ENCODE results near the gene PRKX.
"Not testable (repeated sequence)": the region's sequence is repeated elsewhere in the genome, so short reads cannot be mapped to it uniquely, and the experiment has no call there.

The PRKX gene

DNA sequence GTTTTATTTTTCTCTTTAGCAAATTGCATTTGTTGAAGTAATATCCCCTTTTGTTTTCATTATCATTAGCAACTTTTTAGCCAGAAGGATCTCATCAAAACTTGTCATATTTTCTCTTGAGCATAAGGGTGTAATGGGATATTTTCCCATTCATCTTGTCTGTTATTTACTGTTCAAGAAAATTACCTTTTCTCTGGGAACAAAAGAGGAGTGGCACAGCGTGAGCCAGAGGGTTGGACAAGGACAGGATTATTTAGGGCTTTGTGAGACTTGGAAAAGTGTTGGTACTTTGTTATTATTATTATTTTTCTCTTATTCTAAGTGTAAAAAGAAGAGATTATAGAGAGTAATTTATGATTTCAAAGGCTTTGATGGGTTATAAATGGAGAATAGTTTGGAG is 135.9 kb downstream of the PRKX start:
- no peak for DNase-seq (ENCODE audit: low spot score)

DNA sequence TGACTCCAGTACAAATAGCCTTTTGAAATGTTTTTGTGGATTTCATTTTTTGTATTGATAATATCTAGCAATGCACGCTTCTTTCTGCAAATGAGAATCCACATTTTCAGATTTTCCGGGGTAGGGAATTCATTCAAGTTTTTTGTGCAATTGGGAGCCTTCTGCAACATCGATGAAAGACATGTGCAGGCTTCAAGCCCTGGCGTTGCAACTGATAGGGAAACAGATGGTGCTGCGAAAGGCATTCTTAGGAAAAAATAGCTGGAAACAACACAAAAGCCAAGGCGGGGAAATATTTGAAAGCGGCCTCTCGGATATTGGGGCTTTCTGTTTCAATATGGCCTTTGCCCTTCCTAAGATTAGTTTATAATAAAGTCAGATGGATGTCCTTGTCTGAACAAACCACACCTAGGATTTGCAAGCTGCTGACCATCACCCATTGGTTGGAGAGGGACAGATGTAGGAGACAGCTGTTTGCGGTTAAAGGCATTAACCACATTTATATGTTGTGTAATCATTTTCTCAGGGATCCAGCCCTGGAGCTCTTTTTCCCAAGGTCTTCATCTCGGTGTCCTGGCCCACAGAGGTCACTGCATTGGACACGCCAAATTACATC is 136.5 kb downstream of the PRKX start:
- no peak for DNase-seq (ENCODE audit: low spot score)

DNA sequence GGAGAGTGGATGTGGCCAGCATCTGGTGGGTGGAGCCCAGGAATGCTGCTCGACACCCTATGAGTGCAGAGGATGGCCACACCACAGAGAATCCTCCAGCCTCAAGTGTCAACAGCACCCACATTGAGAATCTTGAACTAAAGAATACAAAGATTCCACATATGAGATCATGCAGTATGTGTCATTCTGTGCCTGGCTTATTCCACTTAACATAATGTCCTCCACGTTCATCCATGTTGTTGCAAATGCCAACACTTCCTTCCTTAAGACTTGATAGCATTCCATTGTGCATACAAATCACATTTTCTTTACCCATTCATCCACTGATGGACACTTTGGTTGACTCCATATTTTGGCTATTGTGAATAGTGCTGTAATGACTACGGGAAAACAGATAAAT is 145.8 kb downstream of the PRKX start:
- DNase-seq (ENCODE audit: low spot score), result no peak

DNA sequence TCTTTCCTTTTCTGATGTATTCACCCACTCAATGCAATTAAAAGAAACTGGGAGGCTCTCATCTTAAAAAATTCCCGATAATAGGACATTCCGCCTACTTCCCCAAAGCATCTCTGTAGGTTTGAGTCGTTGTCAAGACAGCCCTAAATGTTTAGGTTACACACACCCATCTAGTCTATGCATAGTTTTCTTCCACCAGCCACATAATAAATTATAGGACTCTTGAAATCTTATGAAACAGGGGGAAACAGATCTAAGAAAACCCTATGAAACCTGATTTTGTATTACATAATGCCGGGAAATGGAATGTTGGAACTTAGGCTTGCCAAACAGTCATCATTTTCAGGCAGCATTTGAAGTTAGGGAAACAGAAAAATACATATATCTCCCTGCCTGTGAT is 150.0 kb downstream of the PRKX start:
- no peak for DNase-seq (ENCODE audit: low spot score)

DNA sequence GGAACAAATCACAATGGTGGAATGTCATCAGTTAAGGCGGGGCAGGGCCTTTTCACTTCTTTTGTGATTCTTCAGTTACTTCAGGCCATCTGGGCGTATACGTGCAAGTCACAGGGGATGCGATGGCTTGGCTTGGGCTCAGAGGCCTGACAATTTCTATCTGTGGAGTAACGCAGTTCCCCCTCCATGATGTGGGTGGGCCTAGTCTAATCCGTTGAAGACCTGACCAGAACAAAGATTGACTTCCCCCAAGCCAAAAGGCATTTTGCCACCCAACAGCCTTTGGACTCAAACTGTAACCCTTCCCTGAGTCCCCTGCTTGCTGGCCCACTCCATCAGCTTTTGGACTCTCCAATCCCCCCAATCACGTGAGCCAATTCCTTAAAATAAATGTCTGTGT is 153.4 kb downstream of the PRKX start:
- DNase-seq (ENCODE audit: low spot score), result not testable (repeated sequence)
